ENCODE data around the gene B3GNT7.

DNA sequence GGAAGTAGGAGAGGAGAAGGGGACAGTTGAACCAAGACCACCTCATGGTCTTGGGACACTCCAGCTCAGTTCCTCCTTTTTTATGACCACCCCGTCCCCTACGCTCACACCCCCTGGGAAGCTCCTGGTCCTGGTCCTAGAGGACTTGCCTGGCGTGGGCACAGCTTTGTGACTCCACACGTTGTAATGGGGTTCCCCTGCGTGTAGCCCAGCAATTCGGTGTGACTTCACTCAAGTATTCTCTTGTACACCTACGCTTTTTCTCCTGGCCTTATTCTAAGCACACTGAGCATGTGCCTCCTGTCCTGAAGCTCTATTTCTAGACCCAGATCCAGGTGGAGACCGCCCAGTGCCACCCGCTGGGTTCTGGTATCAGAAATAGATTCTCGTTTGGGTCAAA lies 36.1 kb upstream of the B3GNT7 start:
- TF ChIP-seq, protein P1, sequence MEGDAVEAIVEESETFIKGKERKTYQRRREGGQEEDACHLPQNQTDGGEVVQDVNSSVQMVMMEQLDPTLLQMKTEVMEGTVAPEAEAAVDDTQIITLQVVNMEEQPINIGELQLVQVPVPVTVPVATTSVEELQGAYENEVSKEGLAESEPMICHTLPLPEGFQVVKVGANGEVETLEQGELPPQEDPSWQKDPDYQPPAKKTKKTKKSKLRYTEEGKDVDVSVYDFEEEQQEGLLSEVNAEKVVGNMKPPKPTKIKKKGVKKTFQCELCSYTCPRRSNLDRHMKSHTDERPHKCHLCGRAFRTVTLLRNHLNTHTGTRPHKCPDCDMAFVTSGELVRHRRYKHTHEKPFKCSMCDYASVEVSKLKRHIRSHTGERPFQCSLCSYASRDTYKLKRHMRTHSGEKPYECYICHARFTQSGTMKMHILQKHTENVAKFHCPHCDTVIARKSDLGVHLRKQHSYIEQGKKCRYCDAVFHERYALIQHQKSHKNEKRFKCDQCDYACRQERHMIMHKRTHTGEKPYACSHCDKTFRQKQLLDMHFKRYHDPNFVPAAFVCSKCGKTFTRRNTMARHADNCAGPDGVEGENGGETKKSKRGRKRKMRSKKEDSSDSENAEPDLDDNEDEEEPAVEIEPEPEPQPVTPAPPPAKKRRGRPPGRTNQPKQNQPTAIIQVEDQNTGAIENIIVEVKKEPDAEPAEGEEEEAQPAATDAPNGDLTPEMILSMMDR (IDR thresholded peaks at IDR 0.05 in 2 of 3, conservative IDR thresholded peaks at IDR 0.05 in 1 of 3; ENCODE audit: borderline replicate concordance in 1 of 3, insufficient read depth in 1 of 3, low read depth in 2 of 3, low read length in 2 of 3), result no peak
- no peak for TF ChIP-seq EZH2 (IDR thresholded peaks at IDR 0.05)
- no peak for TF ChIP-seq ZFX (IDR thresholded peaks at IDR 0.05)
- no peak for TF ChIP-seq POLR2A (IDR thresholded peaks at IDR 0.05; ENCODE audit: borderline replicate concordance, extremely low read depth, insufficient read depth, insufficient read length)
- TF ChIP-seq TCF7L2 (IDR thresholded peaks at IDR 0.05; ENCODE audit: borderline replicate concordance, extremely low read depth, insufficient read depth, insufficient read length), result no peak
- TF ChIP-seq, protein P2, sequence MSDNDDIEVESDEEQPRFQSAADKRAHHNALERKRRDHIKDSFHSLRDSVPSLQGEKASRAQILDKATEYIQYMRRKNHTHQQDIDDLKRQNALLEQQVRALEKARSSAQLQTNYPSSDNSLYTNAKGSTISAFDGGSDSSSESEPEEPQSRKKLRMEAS (IDR thresholded peaks at IDR 0.05), result no peak
- TF ChIP-seq, protein P3, sequence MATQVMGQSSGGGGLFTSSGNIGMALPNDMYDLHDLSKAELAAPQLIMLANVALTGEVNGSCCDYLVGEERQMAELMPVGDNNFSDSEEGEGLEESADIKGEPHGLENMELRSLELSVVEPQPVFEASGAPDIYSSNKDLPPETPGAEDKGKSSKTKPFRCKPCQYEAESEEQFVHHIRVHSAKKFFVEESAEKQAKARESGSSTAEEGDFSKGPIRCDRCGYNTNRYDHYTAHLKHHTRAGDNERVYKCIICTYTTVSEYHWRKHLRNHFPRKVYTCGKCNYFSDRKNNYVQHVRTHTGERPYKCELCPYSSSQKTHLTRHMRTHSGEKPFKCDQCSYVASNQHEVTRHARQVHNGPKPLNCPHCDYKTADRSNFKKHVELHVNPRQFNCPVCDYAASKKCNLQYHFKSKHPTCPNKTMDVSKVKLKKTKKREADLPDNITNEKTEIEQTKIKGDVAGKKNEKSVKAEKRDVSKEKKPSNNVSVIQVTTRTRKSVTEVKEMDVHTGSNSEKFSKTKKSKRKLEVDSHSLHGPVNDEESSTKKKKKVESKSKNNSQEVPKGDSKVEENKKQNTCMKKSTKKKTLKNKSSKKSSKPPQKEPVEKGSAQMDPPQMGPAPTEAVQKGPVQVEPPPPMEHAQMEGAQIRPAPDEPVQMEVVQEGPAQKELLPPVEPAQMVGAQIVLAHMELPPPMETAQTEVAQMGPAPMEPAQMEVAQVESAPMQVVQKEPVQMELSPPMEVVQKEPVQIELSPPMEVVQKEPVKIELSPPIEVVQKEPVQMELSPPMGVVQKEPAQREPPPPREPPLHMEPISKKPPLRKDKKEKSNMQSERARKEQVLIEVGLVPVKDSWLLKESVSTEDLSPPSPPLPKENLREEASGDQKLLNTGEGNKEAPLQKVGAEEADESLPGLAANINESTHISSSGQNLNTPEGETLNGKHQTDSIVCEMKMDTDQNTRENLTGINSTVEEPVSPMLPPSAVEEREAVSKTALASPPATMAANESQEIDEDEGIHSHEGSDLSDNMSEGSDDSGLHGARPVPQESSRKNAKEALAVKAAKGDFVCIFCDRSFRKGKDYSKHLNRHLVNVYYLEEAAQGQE (IDR thresholded peaks at IDR 0.05; ENCODE audit: low read depth), result no peak
- no peak for TF ChIP-seq SRF (IDR thresholded peaks at IDR 0.05; ENCODE audit: low read depth)
- no peak for TF ChIP-seq RAD21 (IDR thresholded peaks at IDR 0.05; ENCODE audit: low read depth)
- no peak for TF ChIP-seq EGR1 (IDR thresholded peaks at IDR 0.05; ENCODE audit: low read depth)
- no peak for TF ChIP-seq SP1 (IDR thresholded peaks at IDR 0.05; ENCODE audit: low read depth)
- TF ChIP-seq POLR2AphosphoS5 (IDR thresholded peaks at IDR 0.05; ENCODE audit: low read depth, low read length), result no peak
- TF ChIP-seq JUND (IDR thresholded peaks at IDR 0.05), result no peak
